Transverse colon (tissue), 4 donors: Measurements from ENCODE around the gene MYO3A.

ENCODE experiments used
- CTCF ChIP-seq, 5 experiments: fragments of 200-600 bp in 3 of 5; fragments of 450-650 bp in 2 of 5; sonication (generic) in 3 of 5; IDR thresholded peaks; 1 replicate in 2 of 5; 2 replicates in 3 of 5; pipeline ENCODE4 v1.5.1; 2016 to 2017; ENCODE audit warnings: antibody characterized with exemption in 5 of 5, inconsistent platforms in 3 of 5, mild to moderate bottlenecking in 2 of 5, moderate library complexity in 1 of 5
- POLR2A ChIP-seq: fragments of 450-650 bp; IDR thresholded peaks from one replicate; pipeline ENCODE4 v1.6.1; 2016; ENCODE audit warnings: antibody characterized with exemption, mild to moderate bottlenecking, moderate library complexity
- POLR2AphosphoS5 ChIP-seq, 3 donors: sonication (generic); formaldehyde crosslinking; IDR thresholded peaks; one replicate each; pipeline ENCODE4 v1.6.1; 2016; ENCODE audit warnings: antibody characterized with exemption in 3 of 3

- TF ChIP-seq CTCF (IDR thresholded peaks at IDR 0.05), result no peak
- TF ChIP-seq POLR2AphosphoS5 (IDR thresholded peaks at IDR 0.05), result no peak
- TF ChIP-seq POLR2A, result no peak
Measured at GRCh38 chr10:25907261-25907660, 26.8 kb upstream of the MYO3A start.
